ENCODE data around the gene UBN1.

The UBN1 gene

GRCh38 chr16:4801962-4802658, 45.2 kb upstream of the UBN1 start, which contains the start of gene ROGDI:
Gene ROGDI (minus strand): TSS chr16:4802633. CDS start chr16:4802571, 62 bp downstream.
- TF ChIP-seq CTCF (IDR thresholded peaks at IDR 0.05; ENCODE audit: control insufficient read depth, extremely low read depth, insufficient read depth) = no peak
- peak; percentile 83 for DNase-seq (ENCODE audit: low read depth)
- H3K4me3 ChIP-seq (ENCODE audit: low read depth, low read length) = peak within 1 kb of the TSS; percentile 52

GRCh38 chr16:4802659-4803287, 44.5 kb upstream of the UBN1 start:
- DNase-seq (ENCODE audit: low read depth) = peak; percentile 59
- H3K4me3 ChIP-seq (ENCODE audit: low read depth, low read length) = peak overlapping the region; percentile 52
- no peak for TF ChIP-seq CTCF (IDR thresholded peaks at IDR 0.05; ENCODE audit: control insufficient read depth, extremely low read depth, insufficient read depth)

- peak overlapping the region; percentile 52 for H3K4me3 ChIP-seq (ENCODE audit: low read depth, low read length)
- TF ChIP-seq CTCF (IDR thresholded peaks at IDR 0.05; ENCODE audit: control insufficient read depth, extremely low read depth, insufficient read depth) = no peak
These were observed 43.9 kb upstream of the UBN1 start for GRCh38 chr16:4803401-4803844.

GRCh38 chr16:4803898-4804762, 43.2 kb upstream of the UBN1 start:
- TF ChIP-seq CTCF (IDR thresholded peaks at IDR 0.05; ENCODE audit: control insufficient read depth, extremely low read depth, insufficient read depth) = no peak
- no peak for DNase-seq (ENCODE audit: low read depth)
- H3K4me3 ChIP-seq (ENCODE audit: low read depth, low read length) = no peak overlapping the region

More at GRCh38 chr16:4803401-4803844, 43.9 kb upstream of the UBN1 start:
- no peak for DNase-seq (ENCODE audit: low read depth)

- DNase-seq (ENCODE audit: low read depth) = no peak
- TF ChIP-seq CTCF (IDR thresholded peaks at IDR 0.05; ENCODE audit: control insufficient read depth, extremely low read depth, insufficient read depth) = no peak
- no peak overlapping the region for H3K4me3 ChIP-seq (ENCODE audit: low read depth, low read length)
These were observed 42.0 kb upstream of the UBN1 start for GRCh38 chr16:4805231-4805630.

GRCh38 chr16:4806280-4806679, 41.0 kb upstream of the UBN1 start:
- TF ChIP-seq CTCF (IDR thresholded peaks at IDR 0.05; ENCODE audit: control insufficient read depth, extremely low read depth, insufficient read depth) = no peak
- DNase-seq (ENCODE audit: low read depth) = no peak
- no peak overlapping the region for H3K4me3 ChIP-seq (ENCODE audit: low read depth, low read length)
